ENCODE measurements around the gene NUDT4. TPM values are rescaled to one million over a fixed set of nuclear protein-coding genes. Genes with fewer than 3 reads are reported as not detected.
A peak's percentile ranks its signal among the peaks of the same experiment; 100 is the strongest.

The NUDT4 gene
- total and polyA plus RNA-seq, 3 experiments from 2014 or later = 37.1 to 86.9 (median 83.6) TPM

- Mint-ChIP-seq H3K36me3 (peaks cover 0 to 10% (median 0%) of the 10 kb centered on the region in 3 donors), H3K27ac (peak within 1 kb of the TSS; percentile 92 to 100 (median 98)), H3K9me3 (no peaks in the 10 kb centered on the region), H3K4me3 (peak within 1 kb of the TSS; percentile 93 to 98 (median 96)), H3K27me3 (peaks cover 0 to 1% of the 10 kb centered on the region in 2 donors), H3K4me1 (peaks cover 46 to 52% (median 50%) of the 10 kb centered on the region in 3 donors)
- Histone ChIP-seq H3K36me3 (ENCODE audit: insufficient read depth, low read length) (no peaks in the 10 kb centered on the region), H3K9me3 (ENCODE audit: low read length) (no peaks in the 10 kb centered on the region), H3K4me3 (ENCODE audit: low read length) (peak within 1 kb of the TSS; percentile 68), H3K27me3 (ENCODE audit: insufficient read depth, low read length, poor library complexity, severe bottlenecking) (no peaks in the 10 kb centered on the region), H3K27ac (ENCODE audit: low read depth, low read length) (peak within 1 kb of the TSS; percentile 82), H3K4me1 (ENCODE audit: insufficient read depth, low read length) (peaks cover 45% of the 10 kb centered on the region)
- ChIA-PET CTCF (interaction anchor here (1.1 to 2.6 kb wide), 3 partner anchors 25 to 455 kb away, joined by 3 to 9 read pairs (median 4); partner anchors contain the start of gene MRPL42), POLR2A (interaction anchor here (0.5 to 1.4 kb wide), 11 partner anchors 18 to 1017 kb away, joined by 3 to 7 read pairs (median 4); partner anchors contain the start of genes CRADD, EEA1 and MRPL42)
- DNase-seq = peak; percentile 95 to 98 (median 96)
Observed at GRCh38 chr12:93441617-93442410, 64.1 kb downstream of the NUDT4 start, which contains the start of gene UBE2N. TSS of gene UBE2N (minus strand) at chr12:93441947. CDS start at chr12:93441884, 63 bp downstream.

GRCh38 chr12:93442411-93443340 is 65.0 kb downstream of the NUDT4 start:
- DNase-seq = no peak
- Mint-ChIP-seq H3K9me3 (no peaks in the 10 kb centered on the region), H3K4me3 (peak overlapping the region; percentile 92 to 98 (median 96)), H3K27me3 (peaks cover 0 to 1% of the 10 kb centered on the region in 2 donors), H3K27ac (peak overlapping the region; percentile 90 to 100 (median 98)), H3K4me1 (peaks cover 39 to 45% (median 41%) of the 10 kb centered on the region in 3 donors), H3K36me3 (peaks cover 0 to 10% (median 0%) of the 10 kb centered on the region in 3 donors)
- H3K27ac ChIP-seq (ENCODE audit: low read depth, low read length) = peak overlapping the region; percentile 82
- no peaks in the 10 kb centered on the region for H3K9me3 ChIP-seq (ENCODE audit: low read length)
- H3K4me1 ChIP-seq (ENCODE audit: insufficient read depth, low read length) = peaks cover 42% of the 10 kb centered on the region
- ChIA-PET CTCF (interaction anchor here (1.1 to 2.6 kb wide), 4 partner anchors 24 to 455 kb away, joined by 3 to 9 read pairs (median 4); partner anchors contain the start of gene MRPL42), POLR2A (interaction anchor here (0.5 to 1.4 kb wide), 8 partner anchors 25 to 1016 kb away, joined by 3 to 6 read pairs (median 4); partner anchors contain the start of genes CRADD, EEA1 and MRPL42)
- peak overlapping the region; percentile 68 for H3K4me3 ChIP-seq (ENCODE audit: low read length)
- no peaks in the 10 kb centered on the region for H3K27me3 ChIP-seq (ENCODE audit: insufficient read depth, low read length, poor library complexity, severe bottlenecking)
- H3K36me3 ChIP-seq (ENCODE audit: insufficient read depth, low read length) = no peaks in the 10 kb centered on the region

- peaks cover 0 to 10% (median 0%) of the 10 kb centered on the region in 3 donors for H3K36me3 Mint-ChIP-seq
- POLR2A ChIA-PET = interaction anchor here (1.1 kb wide), 1 partner anchor 24 kb away, joined by 3 read pairs; the partner anchor contains the start of gene MRPL42
- Histone ChIP-seq H3K9me3 (ENCODE audit: low read length) (no peaks in the 10 kb centered on the region), H3K27ac (ENCODE audit: low read depth, low read length) (no peak overlapping the region), H3K36me3 (ENCODE audit: insufficient read depth, low read length) (no peaks in the 10 kb centered on the region), H3K27me3 (ENCODE audit: insufficient read depth, low read length, poor library complexity, severe bottlenecking) (no peaks in the 10 kb centered on the region), H3K4me3 (ENCODE audit: low read length) (no peak overlapping the region), H3K4me1 (ENCODE audit: insufficient read depth, low read length) (peaks cover 39% of the 10 kb centered on the region)
- CTCF ChIA-PET = interaction anchor here (1.5 kb wide), 1 partner anchor 346 kb away, joined by 3 read pairs; no protein-coding TSS in a partner anchor
- no peaks in the 10 kb centered on the region for H3K9me3 Mint-ChIP-seq
- H3K4me3 Mint-ChIP-seq = peak overlapping the region in 5 of 7 donors; percentile 12 to 97 (median 53)
- peak overlapping the region in 6 of 8 donors; percentile 5 to 98 (median 71) for H3K27ac Mint-ChIP-seq
- H3K27me3 Mint-ChIP-seq = peaks cover 0 to 1% of the 10 kb centered on the region in 2 donors
- H3K4me1 Mint-ChIP-seq = peaks cover 30 to 38% (median 32%) of the 10 kb centered on the region in 3 donors
- DNase-seq = no peak
Observed at GRCh38 chr12:93443576-93443975, 65.9 kb downstream of the NUDT4 start.

GRCh38 chr12:93447555-93448290 is 70.0 kb downstream of the NUDT4 start:
- Mint-ChIP-seq H3K4me3 (peak overlapping the region in 1 of 7 donors; percentile 1), H3K36me3 (no peaks in the 10 kb centered on the region), H3K27me3 (peaks cover 4% of the 10 kb centered on the region in 2 donors), H3K27ac (peak overlapping the region in 3 of 8 donors; percentile 27 to 55 (median 28)), H3K9me3 (no peaks in the 10 kb centered on the region), H3K4me1 (peaks cover 3 to 7% (median 7%) of the 10 kb centered on the region in 3 donors)
- no peaks in the 10 kb centered on the region for H3K27me3 ChIP-seq (ENCODE audit: insufficient read depth, low read length, poor library complexity, severe bottlenecking)
- no peak overlapping the region for H3K27ac ChIP-seq (ENCODE audit: low read depth, low read length)
- peak in 1 of 5 donors; percentile 52 for DNase-seq
- POLR2A ChIA-PET = no interaction called here
- no peaks in the 10 kb centered on the region for H3K9me3 ChIP-seq (ENCODE audit: low read length)
- H3K4me3 ChIP-seq (ENCODE audit: low read length) = no peak overlapping the region
- H3K36me3 ChIP-seq (ENCODE audit: insufficient read depth, low read length) = no peaks in the 10 kb centered on the region
- peaks cover 20% of the 10 kb centered on the region for H3K4me1 ChIP-seq (ENCODE audit: insufficient read depth, low read length)
- CTCF ChIA-PET = no interaction called here

- H3K27ac ChIP-seq (ENCODE audit: low read depth, low read length) = no peak overlapping the region
- no peaks in the 10 kb centered on the region for H3K9me3 ChIP-seq (ENCODE audit: low read length)
- no peaks in the 10 kb centered on the region for H3K36me3 ChIP-seq (ENCODE audit: insufficient read depth, low read length)
- H3K27me3 Mint-ChIP-seq = peaks cover 4 to 6% of the 10 kb centered on the region in 2 donors
- no peaks in the 10 kb centered on the region for H3K9me3 Mint-ChIP-seq
- POLR2A ChIA-PET = no interaction called here
- H3K27me3 ChIP-seq (ENCODE audit: insufficient read depth, low read length, poor library complexity, severe bottlenecking) = no peaks in the 10 kb centered on the region
- H3K4me3 Mint-ChIP-seq = peak overlapping the region in 1 of 7 donors; percentile 59
- H3K4me1 Mint-ChIP-seq = peaks cover 0 to 6% (median 2%) of the 10 kb centered on the region in 3 donors
- peaks cover 16% of the 10 kb centered on the region for H3K4me1 ChIP-seq (ENCODE audit: insufficient read depth, low read length)
- H3K27ac Mint-ChIP-seq = no peak overlapping the region
- DNase-seq = no peak
- CTCF ChIA-PET = no interaction called here
- H3K36me3 Mint-ChIP-seq = no peaks in the 10 kb centered on the region
- no peak overlapping the region for H3K4me3 ChIP-seq (ENCODE audit: low read length)
Observed at GRCh38 chr12:93448796-93449195, 71.1 kb downstream of the NUDT4 start.

- H3K9me3 ChIP-seq (ENCODE audit: low read length) = no peaks in the 10 kb centered on the region
- Mint-ChIP-seq H3K4me3 (peak overlapping the region in 1 of 7 donors; percentile 59), H3K9me3 (no peaks in the 10 kb centered on the region), H3K27ac (no peak overlapping the region), H3K27me3 (peaks cover 4 to 6% of the 10 kb centered on the region in 2 donors), H3K36me3 (no peaks in the 10 kb centered on the region), H3K4me1 (peaks cover 0 to 6% (median 2%) of the 10 kb centered on the region in 3 donors)
- CTCF ChIA-PET = no interaction called here
- H3K36me3 ChIP-seq (ENCODE audit: insufficient read depth, low read length) = no peaks in the 10 kb centered on the region
- no peak overlapping the region for H3K4me3 ChIP-seq (ENCODE audit: low read length)
- POLR2A ChIA-PET = no interaction called here
- DNase-seq = no peak
- peaks cover 16% of the 10 kb centered on the region for H3K4me1 ChIP-seq (ENCODE audit: insufficient read depth, low read length)
- H3K27ac ChIP-seq (ENCODE audit: low read depth, low read length) = no peak overlapping the region
- no peaks in the 10 kb centered on the region for H3K27me3 ChIP-seq (ENCODE audit: insufficient read depth, low read length, poor library complexity, severe bottlenecking)
Observed at GRCh38 chr12:93449277-93449676, 71.6 kb downstream of the NUDT4 start.

Measured in CD8-positive, alpha-beta memory T cell (primary cell).